ENCODE results near the gene RTN4.
"Not testable (repeated sequence)": the region's sequence is repeated elsewhere in the genome, so short reads cannot be mapped to it uniquely, and the experiment has no call there.

RTN4 gene

GRCh38 chr2:55050100-55050994, at the start of gene RTN4:
RTN4 (minus strand) TSS chr2:55050451; CDS start chr2:55050300, 151 bp downstream.
- DNase-seq, result peak; percentile 99

GRCh38 chr2:55099493-55099877, 49.2 kb upstream of the RTN4 start:
- DNase-seq, result no peak

GRCh38 chr2:55097461-55098410, 47.5 kb upstream of the RTN4 start:
- DNase-seq, result no peak

- no peak for DNase-seq
Observed at GRCh38 chr2:55097082-55097460, 46.8 kb upstream of the RTN4 start.

GRCh38 chr2:55096586-55096985, 46.3 kb upstream of the RTN4 start:
- no peak for DNase-seq

GRCh38 chr2:55093381-55093780, 43.1 kb upstream of the RTN4 start:
- no peak for DNase-seq

GRCh38 chr2:55092439-55092838, 42.2 kb upstream of the RTN4 start:
- no peak for DNase-seq

- not testable (repeated sequence) for DNase-seq
Observed at GRCh38 chr2:55091681-55092080, 41.4 kb upstream of the RTN4 start.

- DNase-seq, result no peak
Observed at GRCh38 chr2:55090702-55091101, 40.5 kb upstream of the RTN4 start.

GRCh38 chr2:55089726-55090125, 39.5 kb upstream of the RTN4 start:
- no peak for DNase-seq

- no peak for DNase-seq
Observed at GRCh38 chr2:55088400-55088799, 38.1 kb upstream of the RTN4 start.

- DNase-seq, result no peak
Observed at GRCh38 chr2:55087936-55088335, 37.7 kb upstream of the RTN4 start.

GRCh38 chr2:55087501-55087900, 37.2 kb upstream of the RTN4 start:
- DNase-seq, result no peak

- DNase-seq, result no peak
Observed at GRCh38 chr2:55085113-55086040, 35.1 kb upstream of the RTN4 start.

- no peak for DNase-seq
Observed at GRCh38 chr2:55084641-55085040, 34.4 kb upstream of the RTN4 start.

GRCh38 chr2:55080204-55080738, 30.0 kb upstream of the RTN4 start:
- no peak for DNase-seq

GRCh38 chr2:55078956-55079355, 28.7 kb upstream of the RTN4 start:
- DNase-seq, result no peak

GRCh38 chr2:55076721-55077120, 26.5 kb upstream of the RTN4 start:
- DNase-seq, result no peak

- DNase-seq, result not testable (repeated sequence)
Observed at GRCh38 chr2:55076019-55076418, 25.8 kb upstream of the RTN4 start.

GRCh38 chr2:55073000-55073983, 23.0 kb upstream of the RTN4 start:
- DNase-seq, result no peak

- DNase-seq, result no peak
Observed at GRCh38 chr2:55063713-55064323, 13.6 kb upstream of the RTN4 start.

Data from CD4-positive, alpha-beta T cell treated with Interleukin-15 for 1 hour (primary cell).